Endothelial cell of umbilical vein (primary cell): ENCODE data around the gene CASP10. TPM values are rescaled to one million over a fixed set of nuclear protein-coding genes. Genes with fewer than 3 reads are reported as not detected.

Source experiments
- BruUV-seq: library from RNA; stranded (reverse); fragments of 400-500 nt; replicated peaks from 2 replicates; lab custom pipeline; 2021; lab: Mats Ljungman, UMichigan
- CTCF ChIA-PET: fragments of 300-600, 350-600 bp; sonication (Branson Sonifier 250); formaldehyde crosslinking; loops from one replicate; lab custom pipeline; 2021; ENCODE audit warnings: antibody characterized with exemption, inconsistent platforms; lab: Charles Lee
- POLR2A ChIA-PET: fragments of 300-600, 350-600 bp; sonication (Branson Sonifier 250); formaldehyde crosslinking; loops from one replicate; lab custom pipeline; 2021; ENCODE audit warnings: antibody characterized with exemption, inconsistent platforms; lab: Charles Lee
- DNase-seq: peaks from one replicate; pipeline ENCODE4 v3.0.0-alpha.2; 2011; ENCODE audit warnings: low read depth, low spot score
- FAIRE-seq: peaks from 2 replicates; lab custom pipeline; 2011; peaks lifted over from hg19 to GRCh38; lab: Jason Lieb, UNC
- H2AFZ ChIP-seq: 2 replicates; pipeline ENCODE4 v1.6.0; 2012; ENCODE audit warnings: low read depth, low read length, control low read depth, inconsistent platforms
- H3K27ac ChIP-seq: 2 replicates; pipeline ENCODE4 v1.5.1; 2011; ENCODE audit warnings: low read depth, mild to moderate bottlenecking, control low read depth, low read length, moderate library complexity; ENCODE audit not compliant: insufficient read depth
- H3K27me3 ChIP-seq, 2 experiments: 2 replicates each; pipeline versions ENCODE4 v1.6.0 to v1.6.1; 2011; ENCODE audit warnings: low read length in 2 of 2, mixed read lengths in 1 of 2; ENCODE audit not compliant: control insufficient read depth in 2 of 2, insufficient read depth in 2 of 2
- H3K36me3 ChIP-seq, 2 experiments: 2 replicates in 1 of 2; 3 replicates in 1 of 2; pipeline ENCODE4 v1.5.1; 2011; ENCODE audit warnings: low read length in 2 of 2, mild to moderate bottlenecking in 1 of 2, moderate library complexity in 1 of 2; ENCODE audit not compliant: control insufficient read depth in 2 of 2, insufficient read depth in 2 of 2; ENCODE audit errors: extremely low read depth in 1 of 2
- H3K4me1 ChIP-seq: 3 replicates; pipeline ENCODE4 v1.5.1; 2011; ENCODE audit warnings: mild to moderate bottlenecking, low read length; ENCODE audit not compliant: control insufficient read depth, insufficient read depth; ENCODE audit errors: extremely low read depth
- H3K4me2 ChIP-seq: 2 replicates; pipeline ENCODE4 v1.6.1; 2011; ENCODE audit warnings: low read length, control low read depth, mixed read lengths; ENCODE audit not compliant: insufficient read depth
- H3K4me3 ChIP-seq, 3 experiments: fragments of 200-600 bp in 1 of 3; sonication (generic), shearing (Covaris generic) in 1 of 3; replicated peaks in 1 of 3; 2 replicates each; pipeline ENCODE4 v1.5.1; 2011 to 2016; ENCODE audit warnings: control low read depth in 3 of 3, low read length in 3 of 3, mild to moderate bottlenecking in 2 of 3, inconsistent platforms in 1 of 3, low read depth in 1 of 3, moderate library complexity in 1 of 3; ENCODE audit not compliant: insufficient read depth in 1 of 3
- H3K79me2 ChIP-seq: 2 replicates; pipeline ENCODE4 v1.6.0; 2012; ENCODE audit warnings: low read length, inconsistent platforms; ENCODE audit not compliant: control insufficient read depth, insufficient read depth
- H3K9ac ChIP-seq: replicated peaks from 2 replicates; pipeline ENCODE3; 2011; ENCODE audit warnings: low read length, control low read depth; ENCODE audit not compliant: insufficient read depth; ENCODE audit errors: extremely low read depth
- H3K9me1 ChIP-seq: replicated peaks from 3 replicates; pipeline ENCODE4 v1.6.0; 2011; ENCODE audit warnings: mild to moderate bottlenecking, low read length; ENCODE audit not compliant: control insufficient read depth, insufficient read depth; ENCODE audit errors: extremely low read depth
- H3K9me3 ChIP-seq: replicated peaks from 2 replicates; pipeline ENCODE4 v1.5.1; 2012; ENCODE audit warnings: low read length, inconsistent platforms; ENCODE audit not compliant: control insufficient read depth, insufficient read depth
- H4K20me1 ChIP-seq: replicated peaks from 2 replicates; pipeline ENCODE3; 2011; ENCODE audit warnings: mild to moderate bottlenecking, low read length; ENCODE audit not compliant: control insufficient read depth, insufficient read depth; ENCODE audit errors: extremely low read depth
- CTCF ChIP-seq, 2 donors: IDR thresholded peaks; 1 replicate in 1 of 2; 2 replicates in 1 of 2; pipeline ENCODE4 v1.5.1; 2011; ENCODE audit warnings: low read length in 2 of 2, mild to moderate bottlenecking in 2 of 2, moderate library complexity in 2 of 2, control low read depth in 1 of 2, inconsistent platforms in 1 of 2, low read depth in 1 of 2; ENCODE audit not compliant: insufficient read depth in 1 of 2; ENCODE audit errors: extremely low read depth in 1 of 2
- EZH2 ChIP-seq: IDR thresholded peaks from 2 replicates; pipeline ENCODE4 v1.6.1; 2012; ENCODE audit warnings: borderline replicate concordance, low read depth, mild to moderate bottlenecking, moderate library complexity, low read length, inconsistent platforms; ENCODE audit not compliant: severe bottlenecking
- FOS ChIP-seq: IDR thresholded peaks from 2 replicates; pipeline ENCODE4 v1.6.1; 2011; ENCODE audit warnings: mild to moderate bottlenecking, low read length, moderate library complexity, borderline replicate concordance; ENCODE audit not compliant: insufficient read depth
- GATA2 ChIP-seq: IDR thresholded peaks from 2 replicates; pipeline ENCODE4 v1.7.0; 2011; ENCODE audit warnings: low read depth, mild to moderate bottlenecking, moderate library complexity, mixed read lengths, low read length; ENCODE audit not compliant: insufficient read length, insufficient read depth
- JUN ChIP-seq: IDR thresholded peaks from 2 replicates; pipeline ENCODE4 v1.6.1; 2011; ENCODE audit warnings: borderline replicate concordance, low read depth; ENCODE audit not compliant: insufficient read length, insufficient read depth
- MAX ChIP-seq: IDR thresholded peaks from 2 replicates; pipeline ENCODE4 v1.6.1; 2011; ENCODE audit not compliant: insufficient read depth, insufficient read length
- MYC ChIP-seq: IDR thresholded peaks from one replicate; pipeline ENCODE4 v1.6.1; 2011; ENCODE audit warnings: mild to moderate bottlenecking, low read depth, low read length
- POLR2A ChIP-seq: IDR thresholded peaks from 2 replicates; pipeline ENCODE4 v1.6.1; 2012; ENCODE audit warnings: low read depth, mild to moderate bottlenecking, control low read depth, low read length
- POLR2AphosphoS5 ChIP-seq: IDR thresholded peaks from 2 replicates; pipeline ENCODE4 v1.6.1; 2012; ENCODE audit warnings: low read depth, mild to moderate bottlenecking, control low read depth, low read length, moderate library complexity; ENCODE audit not compliant: insufficient read depth
- dilution Hi-C: fragments of 300-500 bp; cut with MboI; formaldehyde crosslinking; loops from one replicate; pipeline ENCODE4 v1.15.0; 2019; ENCODE audit warnings: low sequenced_read_pairs; ENCODE audit not compliant: extremely low pct_ligation_motif_present
- intact Hi-C: fragments of 100-400 bp; cut with micrococcal nuclease; formaldehyde crosslinking; loops from one replicate; pipeline ENCODE4 v1.10.0; 2022
- polyA plus RNA-seq, 4 experiments: library from polyadenylated mRNA; depleted of rRNA in 3 of 4; stranded (reverse) in 3 of 4; unstranded in 1 of 4; fragments of >200 nt; gene quantifications; 2 replicates each; pipeline versions ENCODE4 v1.2.1 to v1.2.3, GENCODE V29; 2011 to 2012; ENCODE audit warnings: missing spikeins in 1 of 4
- total RNA-seq: library from RNA; stranded (reverse); gene quantifications from 2 replicates; pipeline ENCODE4 v1.2.3, GENCODE V29; 2021

The CASP10 gene
- total and polyA plus RNA-seq, 2 donors (not counting 3 experiments of a cell fraction or from before 2014, with no cell fraction given), result 16.4 to 37.6 TPM

DNA sequence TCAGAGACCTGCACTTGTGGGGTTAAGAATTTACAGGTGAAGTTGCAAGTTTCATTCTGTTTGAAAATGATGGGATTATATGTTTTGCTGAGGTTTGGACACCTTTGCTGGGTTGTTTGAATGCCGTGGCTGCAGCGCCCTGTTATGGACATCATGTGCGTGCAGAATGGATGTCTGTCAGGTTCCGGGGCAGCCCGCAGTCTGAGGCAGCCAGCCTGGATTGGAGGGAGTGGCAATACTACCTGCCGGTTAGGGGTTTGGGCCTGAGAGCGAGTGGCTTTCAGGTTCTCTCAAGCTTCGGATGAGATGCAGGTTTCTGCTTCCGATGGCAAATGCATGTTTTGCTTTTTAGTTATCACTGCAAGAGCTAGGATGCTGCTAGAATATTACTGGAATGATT is 78.5 kb downstream of the CASP10 start:
- no peak overlapping the region for H3K27ac ChIP-seq
- no peaks in the 10 kb centered on the region for H3K9me3 ChIP-seq
- TF ChIP-seq POLR2A (no peak), FOS (no peak), MAX (no peak), GATA2 (no peak), EZH2 (no peak), CTCF (IDR thresholded peaks at IDR 0.05; ENCODE audit: extremely low read depth in 1 of 2, insufficient read depth in 1 of 2, low read depth in 1 of 2, low read length in 2 of 2) (no peak), JUN (no peak), POLR2AphosphoS5 (no peak), MYC (no peak)
- no peak overlapping the region for H3K4me3 ChIP-seq
- POLR2A ChIA-PET, result no interaction called here
- no TSS peak for BruUV-seq
- no peaks in the 10 kb centered on the region for H3K27me3 ChIP-seq
- dilution Hi-C loops, result no loop called here
- no peak overlapping the region for H2AFZ ChIP-seq
- DNase-seq, result no peak
- H3K4me2 ChIP-seq, result no peak overlapping the region
- H4K20me1 ChIP-seq, result no peaks in the 10 kb centered on the region
- intact Hi-C loops, result no loop called here
- H3K36me3 ChIP-seq, result no peaks in the 10 kb centered on the region
- no peaks in the 10 kb centered on the region for H3K9me1 ChIP-seq
- peaks cover 10% of the 10 kb centered on the region for H3K79me2 ChIP-seq
- FAIRE-seq, result no peak
- H3K9ac ChIP-seq, result no peak overlapping the region
- H3K4me1 ChIP-seq, result peaks cover 30% of the 10 kb centered on the region
- CTCF ChIA-PET, result no interaction called here
